ENCODE measurements around the gene FAM167B.

The FAM167B gene

DNA sequence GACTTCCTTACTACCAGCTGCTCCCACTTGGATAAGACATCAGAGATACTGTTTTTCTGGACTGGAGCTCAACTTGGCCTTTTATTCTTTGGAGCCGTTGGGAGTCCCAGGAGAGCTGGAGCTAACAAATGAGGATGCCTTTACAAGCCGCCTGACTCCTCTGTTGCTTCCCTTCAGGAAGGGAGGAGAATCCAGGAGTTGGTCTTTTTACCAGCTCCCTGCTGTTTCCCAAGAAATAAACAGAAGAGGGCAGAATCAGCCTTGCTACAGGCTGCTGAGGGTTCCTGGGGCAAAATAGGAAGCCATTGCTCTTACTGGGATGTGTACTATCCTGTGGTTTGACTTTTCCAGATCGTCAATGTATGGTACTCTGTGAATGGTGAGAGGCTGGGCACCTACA, 23.3 kb upstream of the FAM167B start:
- H3K36me3 ChIP-seq (ENCODE audit: control insufficient read depth, insufficient read depth, low read length), result peaks cover 10% of the 10 kb centered on the region
- H3K4me1 ChIP-seq (ENCODE audit: control insufficient read depth, insufficient read depth, low read length), result peaks cover 8% of the 10 kb centered on the region
- no peaks in the 10 kb centered on the region for H3K27me3 ChIP-seq (ENCODE audit: control insufficient read depth, insufficient read depth, low read length, poor library complexity, severe bottlenecking)
- H3K9me3 ChIP-seq (ENCODE audit: control insufficient read depth, low read length), result no peaks in the 10 kb centered on the region
- 88 to 96% methylated on average over 3 of the region's 3 CpGs for WGBS, 2 experiments
- no peak overlapping the region for H3K27ac ChIP-seq (ENCODE audit: insufficient read depth, low read depth, low read length, poor library complexity, severe bottlenecking)
- H3K4me3 ChIP-seq (ENCODE audit: insufficient read depth, low read depth, low read length), result no peak overlapping the region

DNA sequence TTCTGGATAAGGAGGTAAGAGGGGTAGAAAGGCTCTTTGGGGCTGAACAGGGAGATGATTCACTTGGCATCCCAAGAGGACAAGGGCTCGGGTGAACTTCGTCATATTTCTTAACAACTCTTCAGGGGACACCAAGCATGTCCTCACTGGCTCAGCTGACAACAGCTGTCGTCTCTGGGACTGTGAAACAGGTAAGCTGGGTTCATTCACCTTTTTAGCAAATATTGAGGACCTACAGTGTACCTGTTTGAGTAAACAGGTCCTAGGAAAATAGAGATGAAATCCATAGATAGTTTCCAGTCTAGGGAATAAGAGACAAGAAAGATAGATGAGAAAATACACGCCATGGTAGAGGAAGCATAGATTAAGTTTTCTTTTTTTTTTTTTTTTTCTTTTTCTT, 22.7 kb upstream of the FAM167B start:
- Histone ChIP-seq H3K4me1 (ENCODE audit: control insufficient read depth, insufficient read depth, low read length) (peaks cover 8% of the 10 kb centered on the region), H3K36me3 (ENCODE audit: control insufficient read depth, insufficient read depth, low read length) (peaks cover 14% of the 10 kb centered on the region), H3K9me3 (ENCODE audit: control insufficient read depth, low read length) (no peaks in the 10 kb centered on the region), H3K27me3 (ENCODE audit: control insufficient read depth, insufficient read depth, low read length, poor library complexity, severe bottlenecking) (no peaks in the 10 kb centered on the region), H3K4me3 (ENCODE audit: insufficient read depth, low read depth, low read length) (no peak overlapping the region), H3K27ac (ENCODE audit: insufficient read depth, low read depth, low read length, poor library complexity, severe bottlenecking) (no peak overlapping the region)
- WGBS, 2 experiments, result 95% methylated on average over 4 of the region's 4 CpGs

DNA sequence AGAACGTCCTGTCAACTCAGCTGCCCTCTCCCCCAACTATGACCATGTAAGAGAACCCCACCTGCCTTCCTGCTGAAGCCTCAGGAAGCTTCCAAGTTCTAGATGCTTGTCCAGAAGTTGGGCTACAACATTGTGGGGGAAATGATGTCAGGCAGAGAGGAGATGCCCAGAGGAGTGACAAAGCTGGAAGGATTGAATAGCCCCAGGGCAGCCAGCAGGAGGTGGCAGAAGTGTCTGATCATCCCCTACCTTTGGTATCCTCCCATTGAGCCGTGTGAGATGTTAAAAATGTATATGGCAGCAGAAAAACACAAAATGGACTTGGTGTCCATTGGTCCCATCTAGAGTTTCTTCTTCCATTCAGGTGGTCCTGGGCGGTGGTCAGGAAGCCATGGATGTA, 18.3 kb upstream of the FAM167B start:
- H3K4me1 ChIP-seq (ENCODE audit: control insufficient read depth, insufficient read depth, low read length), result peaks cover 5% of the 10 kb centered on the region
- WGBS, 2 experiments, result 93 to 95% methylated on average over 3 of the region's 3 CpGs
- no peaks in the 10 kb centered on the region for H3K9me3 ChIP-seq (ENCODE audit: control insufficient read depth, low read length)
- H3K27ac ChIP-seq (ENCODE audit: insufficient read depth, low read depth, low read length, poor library complexity, severe bottlenecking), result no peak overlapping the region
- H3K4me3 ChIP-seq (ENCODE audit: insufficient read depth, low read depth, low read length), result no peak overlapping the region
- H3K27me3 ChIP-seq (ENCODE audit: control insufficient read depth, insufficient read depth, low read length, poor library complexity, severe bottlenecking), result no peaks in the 10 kb centered on the region
- peaks cover 27% of the 10 kb centered on the region for H3K36me3 ChIP-seq (ENCODE audit: control insufficient read depth, insufficient read depth, low read length)

DNA sequence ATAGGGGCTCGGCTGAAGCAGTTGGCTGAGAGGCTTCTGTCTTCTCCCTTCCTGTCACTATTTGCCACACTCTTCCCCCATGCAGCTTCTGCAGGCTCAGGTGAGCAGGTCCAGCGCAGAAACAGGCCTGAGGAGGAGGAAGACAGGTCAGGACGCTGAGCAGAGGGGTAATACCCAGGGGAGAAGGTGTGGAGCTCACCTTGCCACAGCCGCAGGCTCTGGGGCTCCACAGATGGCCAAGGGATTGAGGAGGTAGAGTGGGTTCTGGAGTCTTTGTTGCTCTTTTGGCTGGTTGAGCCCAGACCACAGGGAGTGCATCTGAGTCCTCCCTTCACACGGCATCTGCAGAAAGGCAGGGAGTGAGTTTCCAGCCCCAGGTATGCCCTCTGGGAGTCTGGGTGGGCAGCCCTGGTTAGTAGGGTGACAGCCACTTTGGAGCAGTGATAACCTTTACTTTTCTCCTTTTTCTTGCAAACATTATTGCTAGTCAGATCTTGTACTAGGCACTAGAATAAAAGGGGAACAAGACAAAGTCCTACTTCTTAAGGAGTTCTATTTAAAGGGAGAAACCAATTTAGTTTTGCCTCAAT, 15.1 kb upstream of the FAM167B start:
- H3K36me3 ChIP-seq (ENCODE audit: control insufficient read depth, insufficient read depth, low read length), result peaks cover 36% of the 10 kb centered on the region
- H3K27ac ChIP-seq (ENCODE audit: insufficient read depth, low read depth, low read length, poor library complexity, severe bottlenecking), result no peak overlapping the region
- H3K4me3 ChIP-seq (ENCODE audit: insufficient read depth, low read depth, low read length), result no peak overlapping the region
- H3K4me1 ChIP-seq (ENCODE audit: control insufficient read depth, insufficient read depth, low read length), result peaks cover 5% of the 10 kb centered on the region
- no peaks in the 10 kb centered on the region for H3K9me3 ChIP-seq (ENCODE audit: control insufficient read depth, low read length)
- WGBS, 2 experiments, result 91 to 92% methylated on average over 5 of the region's 5 CpGs
- no peaks in the 10 kb centered on the region for H3K27me3 ChIP-seq (ENCODE audit: control insufficient read depth, insufficient read depth, low read length, poor library complexity, severe bottlenecking)

DNA sequence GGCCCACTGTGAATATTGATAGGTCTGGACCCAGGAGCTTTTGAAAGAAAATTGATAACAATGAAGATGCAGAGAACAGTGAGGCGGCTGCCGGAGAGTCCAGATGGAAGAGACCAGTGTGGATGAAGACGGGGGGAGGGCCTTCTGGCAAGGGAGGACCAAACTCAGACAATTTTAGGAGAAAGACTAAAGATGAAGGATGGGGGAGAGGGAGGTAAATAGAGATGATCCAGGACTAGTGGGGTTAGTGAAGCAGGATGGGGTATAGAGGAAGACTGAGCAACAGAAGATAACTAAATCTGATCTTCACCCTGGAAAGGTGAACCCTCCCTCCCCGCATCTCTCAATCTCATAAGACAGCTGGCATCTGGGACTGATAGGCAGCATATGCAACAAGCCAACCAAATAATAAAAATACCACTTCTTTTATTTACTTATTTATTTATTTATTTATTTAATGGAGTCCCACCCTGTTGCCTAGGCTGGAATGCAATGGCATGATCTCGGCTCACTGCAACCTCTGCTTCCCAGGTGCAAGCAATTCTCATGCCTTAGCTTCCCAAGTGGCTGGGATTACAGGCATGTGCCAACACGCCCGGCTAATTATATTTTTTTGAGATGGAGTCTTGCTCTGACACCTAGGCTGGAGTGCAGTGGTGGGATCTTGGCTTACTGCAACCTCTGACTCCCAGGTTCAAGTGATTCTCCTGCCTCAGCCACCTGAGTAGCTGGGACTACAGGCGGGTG, 14.3 kb upstream of the FAM167B start:
- Histone ChIP-seq H3K4me3 (ENCODE audit: insufficient read depth, low read depth, low read length) (no peak overlapping the region), H3K36me3 (ENCODE audit: control insufficient read depth, insufficient read depth, low read length) (peaks cover 34% of the 10 kb centered on the region), H3K27ac (ENCODE audit: insufficient read depth, low read depth, low read length, poor library complexity, severe bottlenecking) (no peak overlapping the region), H3K4me1 (ENCODE audit: control insufficient read depth, insufficient read depth, low read length) (peaks cover 5% of the 10 kb centered on the region), H3K27me3 (ENCODE audit: control insufficient read depth, insufficient read depth, low read length, poor library complexity, severe bottlenecking) (no peaks in the 10 kb centered on the region), H3K9me3 (ENCODE audit: control insufficient read depth, low read length) (no peaks in the 10 kb centered on the region)
- 81 to 82% methylated on average over 8 of the region's 8 CpGs for WGBS, 2 experiments

DNA sequence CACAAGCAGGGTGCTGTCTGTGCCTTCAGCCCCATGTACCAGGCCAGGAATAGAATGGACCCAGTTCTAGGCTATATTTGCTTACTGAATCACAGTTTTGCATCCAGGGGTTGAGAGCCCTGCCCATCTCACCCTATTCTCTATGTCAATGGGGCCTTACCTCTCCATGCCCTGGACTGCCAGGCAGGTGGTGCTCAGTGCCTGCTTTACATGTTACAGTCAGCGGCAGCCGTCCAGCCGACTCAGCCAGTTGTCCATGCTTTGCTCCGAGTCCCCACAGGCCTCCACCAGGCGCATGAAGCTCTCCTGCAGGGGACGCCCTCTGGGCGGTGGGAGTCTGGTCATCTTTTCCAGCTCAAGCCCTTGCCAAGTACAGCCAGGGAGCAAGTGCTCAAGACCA, 12.2 kb upstream of the FAM167B start:
- no peak overlapping the region for H3K4me3 ChIP-seq (ENCODE audit: insufficient read depth, low read depth, low read length)
- no peaks in the 10 kb centered on the region for H3K27me3 ChIP-seq (ENCODE audit: control insufficient read depth, insufficient read depth, low read length, poor library complexity, severe bottlenecking)
- WGBS, 2 experiments, result 91 to 93% methylated on average over 7 of the region's 7 CpGs
- no peaks in the 10 kb centered on the region for H3K9me3 ChIP-seq (ENCODE audit: control insufficient read depth, low read length)
- peaks cover 22% of the 10 kb centered on the region for H3K36me3 ChIP-seq (ENCODE audit: control insufficient read depth, insufficient read depth, low read length)
- peaks cover 5% of the 10 kb centered on the region for H3K4me1 ChIP-seq (ENCODE audit: control insufficient read depth, insufficient read depth, low read length)
- no peak overlapping the region for H3K27ac ChIP-seq (ENCODE audit: insufficient read depth, low read depth, low read length, poor library complexity, severe bottlenecking)

DNA sequence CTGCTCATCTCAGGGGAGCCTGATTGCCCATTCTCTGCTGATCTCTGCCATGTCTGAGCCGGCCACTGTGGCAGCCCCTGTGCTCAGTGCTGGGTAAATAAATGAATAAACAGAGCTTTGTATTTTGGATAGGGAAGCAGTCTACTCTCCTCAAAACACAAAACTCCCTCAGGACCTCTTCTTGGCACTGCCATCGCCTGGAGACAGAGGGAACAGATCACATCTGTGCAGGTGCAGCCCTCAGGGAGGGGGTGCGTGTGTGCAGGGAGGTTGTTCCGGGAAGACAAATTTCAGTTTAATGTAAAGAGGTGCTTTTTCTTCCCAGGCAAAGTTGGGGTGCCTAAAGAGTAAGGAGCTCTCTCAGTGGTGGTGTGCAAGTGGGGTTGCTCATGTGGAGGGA, 7.7 kb upstream of the FAM167B start:
- peak overlapping the region; percentile 82 for H3K4me3 ChIP-seq (ENCODE audit: insufficient read depth, low read depth, low read length)
- peak overlapping the region; percentile 61 for H3K27ac ChIP-seq (ENCODE audit: insufficient read depth, low read depth, low read length, poor library complexity, severe bottlenecking)
- WGBS, 2 experiments, result 20 to 29% methylated on average over 4 of the region's 4 CpGs

DNA sequence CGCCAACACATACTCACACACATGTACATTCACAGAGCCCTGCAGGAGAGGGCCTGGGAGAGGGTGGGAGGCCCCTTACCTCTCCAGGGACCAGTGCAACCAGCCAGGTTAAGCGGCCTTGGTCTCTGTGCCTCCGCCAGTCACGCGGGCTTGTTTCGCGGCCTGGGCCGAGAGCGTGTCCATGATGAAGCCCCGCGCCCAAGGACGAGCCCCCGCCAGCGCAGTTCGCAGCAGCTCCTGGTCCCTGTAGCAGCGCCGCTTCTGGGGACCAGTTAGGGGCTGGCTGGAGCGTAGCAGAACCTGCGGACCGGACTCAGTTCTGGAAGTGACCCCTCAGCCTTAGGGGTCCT, 7.3 kb upstream of the FAM167B start:
- peaks cover 11% of the 10 kb centered on the region for H3K4me1 ChIP-seq (ENCODE audit: control insufficient read depth, insufficient read depth, low read length)
- no peaks in the 10 kb centered on the region for H3K9me3 ChIP-seq (ENCODE audit: control insufficient read depth, low read length)
- WGBS, 2 experiments, result 3% methylated on average over 20 of the region's 20 CpGs
- H3K36me3 ChIP-seq (ENCODE audit: control insufficient read depth, insufficient read depth, low read length), result peaks cover 2% of the 10 kb centered on the region
- H3K27me3 ChIP-seq (ENCODE audit: control insufficient read depth, insufficient read depth, low read length, poor library complexity, severe bottlenecking), result no peaks in the 10 kb centered on the region
- peak overlapping the region; percentile 61 for H3K27ac ChIP-seq (ENCODE audit: insufficient read depth, low read depth, low read length, poor library complexity, severe bottlenecking)
- peak overlapping the region; percentile 82 for H3K4me3 ChIP-seq (ENCODE audit: insufficient read depth, low read depth, low read length)

More for the DNA sequence above, 7.7 kb upstream of the FAM167B start:
- Histone ChIP-seq H3K4me1 (ENCODE audit: control insufficient read depth, insufficient read depth, low read length) (peaks cover 11% of the 10 kb centered on the region), H3K36me3 (ENCODE audit: control insufficient read depth, insufficient read depth, low read length) (peaks cover 6% of the 10 kb centered on the region), H3K27me3 (ENCODE audit: control insufficient read depth, insufficient read depth, low read length, poor library complexity, severe bottlenecking) (no peaks in the 10 kb centered on the region), H3K9me3 (ENCODE audit: control insufficient read depth, low read length) (no peaks in the 10 kb centered on the region)

DNA sequence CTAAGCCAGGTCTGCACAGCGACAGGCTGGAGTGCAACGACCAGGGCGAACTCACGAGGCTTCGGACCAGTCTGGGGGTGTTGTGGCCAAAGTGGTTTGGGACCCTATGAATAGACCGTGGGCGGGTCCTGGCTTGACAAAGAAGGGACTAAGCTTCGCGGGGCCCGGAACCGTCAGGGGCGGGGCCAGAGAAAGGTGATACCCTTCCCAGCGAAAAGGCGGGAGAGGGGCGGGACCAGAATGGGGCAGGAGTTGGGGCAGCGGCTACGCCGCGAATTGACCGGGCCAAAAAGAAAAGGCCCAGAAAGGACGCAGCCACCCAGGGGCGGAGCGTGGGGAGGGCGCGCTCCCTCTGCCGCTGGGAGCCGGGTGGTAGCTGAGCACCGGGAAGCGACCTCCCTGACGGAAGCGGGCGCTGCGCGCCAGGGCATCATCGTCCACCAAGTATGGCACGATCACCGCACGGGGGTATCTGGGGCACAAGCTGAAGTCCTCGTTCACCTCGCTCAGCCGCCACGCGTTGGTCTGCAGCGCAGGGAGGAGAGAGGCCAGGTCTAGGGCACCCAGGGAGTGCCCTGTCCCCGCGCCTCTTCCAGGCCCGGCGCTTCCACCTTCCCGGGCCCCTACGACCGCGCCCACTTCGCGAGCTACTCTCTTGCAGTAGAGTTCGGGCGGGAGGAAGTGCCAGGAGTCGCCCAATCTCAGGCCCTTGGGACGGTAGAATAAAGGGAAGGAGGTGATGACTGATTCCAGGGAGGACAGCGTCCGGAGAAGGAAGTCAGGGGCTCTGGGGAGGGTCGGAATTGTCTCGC, 6.7 kb upstream of the FAM167B start:
- Histone ChIP-seq H3K27me3 (ENCODE audit: control insufficient read depth, insufficient read depth, low read length, poor library complexity, severe bottlenecking) (no peaks in the 10 kb centered on the region), H3K9me3 (ENCODE audit: control insufficient read depth, low read length) (no peaks in the 10 kb centered on the region), H3K36me3 (ENCODE audit: control insufficient read depth, insufficient read depth, low read length) (no peaks in the 10 kb centered on the region), H3K27ac (ENCODE audit: insufficient read depth, low read depth, low read length, poor library complexity, severe bottlenecking) (peak overlapping the region; percentile 61), H3K4me3 (ENCODE audit: insufficient read depth, low read depth, low read length) (peak overlapping the region; percentile 82), H3K4me1 (ENCODE audit: control insufficient read depth, insufficient read depth, low read length) (peaks cover 11% of the 10 kb centered on the region)
- 0 to 1% methylated on average over 62 of the region's 62 CpGs for WGBS, 2 experiments

Data from ectodermal cell (in vitro differentiated cells).